Lung microvascular endothelial cell (primary cell): ENCODE results near the gene VPS35. TPM values are rescaled to one million over a fixed set of nuclear protein-coding genes. Genes with fewer than 3 reads are reported as not detected.

Experiments
- DNase-seq, 2 donors: peaks; one replicate each; pipeline versions ENCODE4 v3.0.0 to v3.0.0-alpha.2; 2010; ENCODE audit warnings: low read depth in 2 of 2
- total RNA-seq: library from RNA; depleted of rRNA; stranded (reverse); fragments of >200 nt; gene quantifications from 2 replicates; pipeline ENCODE4 v1.2.1, GENCODE V29; 2014

Gene VPS35
- 64.7 and 66.3 TPM in 2 replicates for total RNA-seq

- peak; percentile 99 for DNase-seq
Observed at GRCh38 chr16:46688654-46689364, at the start of gene VPS35. Gene VPS35, minus strand, starts transcription at chr16:46689178. Its CDS starts 45 bp downstream, at chr16:46689133.

DNA sequence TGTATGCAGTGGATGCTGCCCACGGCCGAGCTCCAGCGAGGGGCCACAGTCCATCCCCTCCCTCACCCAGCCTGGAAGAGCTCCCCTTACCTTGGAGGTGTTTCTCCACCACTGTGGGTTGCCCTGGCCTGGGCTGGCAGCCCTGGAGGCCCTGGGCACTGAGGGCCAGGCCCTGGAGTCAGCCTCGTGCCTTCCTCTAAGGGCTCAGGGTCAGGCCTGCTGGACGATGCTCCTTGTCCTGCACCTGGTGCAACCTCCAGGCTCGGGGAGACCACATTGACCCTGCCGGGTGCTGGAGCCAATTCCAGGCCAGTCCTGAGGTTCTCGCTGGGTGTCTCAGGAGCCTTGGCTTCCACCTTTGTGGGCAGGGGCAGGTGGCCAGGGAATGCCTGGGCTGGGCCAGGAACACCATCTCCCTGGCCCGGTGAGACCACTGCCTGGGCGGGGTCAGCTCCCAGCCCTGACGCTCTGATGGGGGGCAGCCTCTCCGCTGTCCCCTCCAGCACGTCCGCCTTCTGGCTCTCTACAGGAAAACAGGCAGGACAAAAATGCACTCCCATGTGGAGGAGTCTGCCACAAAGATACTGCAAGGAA lies 48.7 kb upstream of the VPS35 start:
- DNase-seq, result no peak

GRCh38 chr16:46736695-46737094 lies 47.7 kb upstream of the VPS35 start:
- no peak for DNase-seq

GRCh38 chr16:46733319-46733830 lies 44.4 kb upstream of the VPS35 start:
- no peak for DNase-seq

- DNase-seq, result no peak
Observed at GRCh38 chr16:46732561-46732960, 43.6 kb upstream of the VPS35 start.

DNA sequence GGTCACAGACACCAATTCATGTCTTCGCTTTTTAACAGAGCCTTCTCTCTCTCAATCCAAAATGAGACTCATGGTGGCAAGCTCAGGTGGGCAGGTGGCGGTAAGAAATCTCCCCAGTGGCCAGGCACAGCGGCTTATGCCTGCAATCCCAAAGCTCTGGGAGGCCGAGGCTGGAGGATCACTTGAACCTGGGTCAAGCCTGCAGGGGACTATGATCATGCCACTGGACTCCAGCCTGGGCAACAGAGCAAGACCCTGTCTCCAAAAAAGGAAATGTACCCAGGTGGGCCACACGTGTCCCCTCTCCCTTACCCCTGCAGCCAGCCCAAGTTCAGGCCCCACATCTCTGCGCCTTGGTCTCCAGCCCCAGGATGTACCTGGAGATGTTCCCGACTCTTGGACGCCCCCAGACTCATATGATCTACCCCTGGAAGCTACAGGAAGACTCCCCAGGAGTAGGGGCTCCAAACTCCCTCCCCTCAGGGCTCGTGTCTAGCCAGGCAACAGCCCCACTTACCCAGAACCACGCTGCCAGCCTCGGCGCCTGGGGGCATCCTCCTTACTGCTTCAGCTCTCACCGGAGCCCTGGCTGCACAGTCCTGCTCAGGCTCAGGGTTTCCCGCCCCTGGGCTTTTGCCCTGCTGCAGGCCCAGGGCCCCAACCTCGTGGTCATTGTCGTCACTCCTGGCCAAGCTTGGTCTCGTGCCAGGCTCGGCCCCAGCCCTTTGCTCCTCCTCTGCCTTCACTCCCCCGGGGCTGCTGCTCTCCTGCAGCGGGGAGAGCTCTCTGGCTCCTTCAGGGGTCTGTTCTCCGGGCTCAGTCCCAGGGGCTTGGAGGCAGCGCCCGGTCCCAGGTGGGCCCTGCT lies 42.9 kb upstream of the VPS35 start:
- no peak for DNase-seq

DNA sequence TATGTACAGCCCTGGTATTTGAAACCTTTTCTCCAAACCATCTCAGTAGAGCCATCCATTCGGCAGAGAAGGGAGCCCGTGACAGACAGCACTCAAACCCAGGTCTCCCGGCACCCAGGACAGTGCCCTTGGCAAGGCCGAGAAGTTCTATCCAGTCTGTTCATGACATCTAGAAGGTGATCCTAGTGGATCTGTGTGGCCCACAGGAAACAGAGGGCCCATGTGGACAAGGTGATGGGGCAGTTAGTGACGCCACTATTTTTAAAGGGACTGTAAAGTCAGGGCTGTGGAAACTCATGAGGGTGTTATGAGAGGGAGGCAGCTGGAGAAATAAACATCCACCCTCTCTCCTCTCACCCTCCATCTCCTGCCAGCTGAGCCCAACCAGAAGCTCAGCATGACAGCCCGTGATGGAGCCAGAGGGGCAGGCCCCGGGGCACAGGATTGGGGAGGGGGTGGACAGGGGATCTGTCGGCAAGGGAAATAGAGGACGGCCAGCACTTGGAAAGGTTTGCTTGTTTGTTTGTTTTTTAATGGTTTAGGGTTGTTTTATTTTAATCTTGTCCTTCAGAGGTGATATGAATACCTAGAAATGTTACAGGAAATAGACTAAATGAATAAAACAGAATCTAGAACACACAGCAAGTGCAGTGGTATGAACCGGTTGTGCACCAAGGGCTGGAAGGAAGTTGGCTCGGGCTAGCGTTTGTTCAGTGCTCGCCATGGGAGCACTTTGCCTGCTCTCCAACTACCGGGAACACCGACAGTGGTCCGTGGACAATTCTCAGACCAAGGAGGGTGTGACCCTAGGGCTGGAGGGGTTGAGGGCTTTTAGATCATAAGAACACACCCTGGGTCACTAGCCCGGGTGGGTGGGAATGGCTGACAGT lies 42.1 kb upstream of the VPS35 start:
- no peak for DNase-seq

- no peak for DNase-seq
Observed at GRCh38 chr16:46730126-46730525, 41.1 kb upstream of the VPS35 start.

DNA sequence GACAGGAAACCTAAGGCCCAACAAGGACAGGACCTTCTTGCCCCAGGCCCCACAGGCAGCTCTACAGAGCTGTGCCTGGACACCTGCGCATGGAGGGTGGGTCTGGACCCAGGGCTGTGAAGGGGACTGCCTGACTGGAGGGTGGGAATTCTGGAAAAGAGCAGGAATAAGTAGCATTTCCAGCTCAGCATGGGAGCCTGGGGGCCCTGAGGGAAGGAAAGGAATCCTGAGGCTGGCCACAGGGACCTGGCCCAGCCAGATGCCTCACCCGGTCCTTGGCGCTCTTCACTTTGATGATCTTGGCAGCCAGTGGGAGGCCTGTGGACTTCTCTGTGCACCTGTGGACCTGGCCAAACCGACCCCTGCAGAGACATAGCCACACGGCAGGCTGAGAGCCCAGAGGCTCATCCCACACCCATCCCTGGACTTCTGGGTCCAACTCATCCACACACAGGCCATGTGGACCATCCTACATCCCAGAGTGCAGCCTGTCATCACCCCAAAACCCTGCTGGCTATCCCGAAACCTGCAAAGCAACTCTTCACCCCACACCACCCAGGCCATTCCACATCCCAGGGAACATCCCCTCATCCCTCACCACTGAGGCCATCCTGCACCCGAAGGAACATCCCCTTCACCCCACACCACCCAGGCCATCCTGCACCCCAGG lies 40.5 kb upstream of the VPS35 start:
- no peak for DNase-seq

GRCh38 chr16:46728806-46729205 lies 39.8 kb upstream of the VPS35 start:
- DNase-seq, result no peak

GRCh38 chr16:46727630-46728029 lies 38.7 kb upstream of the VPS35 start:
- no peak for DNase-seq

DNA sequence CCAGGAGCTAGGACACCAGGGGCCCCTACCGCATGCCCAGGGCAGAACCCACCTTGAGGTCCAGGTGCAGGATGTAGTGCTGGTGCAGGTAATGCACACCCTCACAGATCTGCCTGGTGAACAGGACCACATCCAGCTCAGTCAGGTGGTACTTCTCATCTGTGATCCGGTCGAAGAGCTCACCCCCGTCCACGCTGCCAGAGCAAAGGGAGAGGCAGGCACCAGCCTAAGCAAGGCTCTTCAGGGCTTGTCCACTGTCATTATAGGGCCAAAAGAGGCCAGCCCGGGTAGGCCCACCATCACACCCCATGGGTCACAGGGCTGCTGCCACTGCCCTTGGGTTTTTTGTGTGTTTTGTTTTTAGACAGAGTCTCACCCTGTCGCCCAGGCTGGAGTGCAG lies 38.2 kb upstream of the VPS35 start:
- no peak for DNase-seq

DNA sequence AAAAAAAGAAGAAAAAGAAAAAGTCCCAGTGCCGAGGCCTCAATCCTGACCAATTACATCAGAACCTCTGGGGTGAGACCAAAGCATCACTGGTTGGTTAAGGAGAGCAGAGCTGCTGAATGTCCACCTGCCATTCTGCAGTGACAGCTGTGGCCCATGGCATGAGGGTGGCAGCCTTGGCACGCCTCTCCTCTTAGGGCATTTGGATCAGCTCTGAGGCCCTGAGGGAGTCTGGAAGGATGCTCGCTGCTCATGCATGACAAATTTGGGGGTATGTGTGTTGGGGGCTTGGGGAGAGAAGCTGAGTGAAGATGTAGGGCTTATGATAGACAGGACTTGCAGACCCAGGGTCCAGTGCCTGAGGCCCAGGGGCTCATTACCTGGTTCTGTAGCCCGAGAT lies 32.9 kb upstream of the VPS35 start:
- DNase-seq, result no peak

DNA sequence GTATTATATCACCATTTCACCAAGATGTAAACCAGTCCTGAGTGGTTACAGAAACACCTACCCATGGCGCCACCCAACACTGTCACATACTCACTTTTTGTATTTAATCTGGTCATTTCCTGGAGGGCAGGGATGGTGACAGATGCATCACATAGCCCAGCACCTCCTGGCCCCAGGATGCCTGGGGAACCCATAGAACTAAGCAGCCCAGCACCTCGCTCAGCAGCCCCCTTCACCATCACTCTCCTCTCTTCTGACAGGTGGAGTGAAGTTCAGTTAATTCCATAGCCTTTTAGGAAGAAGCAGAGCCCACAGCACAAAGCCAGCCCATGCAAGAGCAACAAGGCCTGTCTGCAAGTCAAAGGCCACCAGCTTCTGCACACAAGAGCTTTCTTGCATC lies 31.6 kb upstream of the VPS35 start:
- DNase-seq, result no peak

GRCh38 chr16:46719528-46719927 lies 30.6 kb upstream of the VPS35 start:
- no peak for DNase-seq

- no peak for DNase-seq
Observed at GRCh38 chr16:46718214-46718613, 29.2 kb upstream of the VPS35 start.

DNA sequence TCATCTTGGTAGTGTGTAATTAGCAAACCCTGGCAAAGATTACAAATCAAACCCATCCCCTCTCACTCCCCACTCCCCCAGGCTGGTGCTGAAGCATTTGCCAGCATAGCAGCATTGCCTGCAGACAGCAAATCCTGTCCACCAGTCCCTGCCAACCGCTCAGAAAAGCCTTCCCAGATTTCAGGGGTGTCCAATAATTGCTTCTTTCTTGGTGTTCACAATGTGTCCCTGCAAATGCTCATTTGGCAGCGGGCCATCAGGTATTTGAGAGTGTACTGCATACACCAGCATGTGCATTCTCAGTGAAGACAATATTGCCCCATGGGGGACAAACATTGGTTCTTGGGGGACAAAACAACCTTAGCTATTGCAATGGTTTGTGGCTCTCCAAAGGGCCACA lies 28.7 kb upstream of the VPS35 start:
- no peak for DNase-seq

DNA sequence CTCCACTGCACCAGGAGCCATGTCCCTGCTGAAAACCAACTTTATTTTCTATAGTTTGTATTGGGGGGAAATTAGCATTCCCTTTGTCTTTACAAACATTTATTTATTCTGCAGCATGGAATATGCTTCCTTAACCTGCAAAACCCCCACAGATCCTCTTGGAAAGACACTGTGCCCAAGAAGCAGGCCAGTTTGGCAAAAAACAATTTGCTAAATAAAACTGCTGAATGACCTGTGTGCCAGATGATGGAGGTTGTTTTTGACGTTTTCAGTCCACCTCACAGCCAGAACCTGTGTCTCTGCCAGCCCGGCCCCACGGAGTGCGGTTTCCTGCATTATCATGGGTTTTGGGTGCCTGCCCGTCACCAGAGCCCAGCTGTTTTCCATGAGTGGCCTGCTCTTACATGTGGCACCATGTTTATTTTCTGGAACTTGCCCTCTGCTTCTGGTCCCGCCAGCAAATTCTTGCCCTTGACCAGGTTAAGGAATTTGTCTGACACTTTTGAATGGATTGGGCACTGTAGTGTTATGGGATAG lies 26.9 kb upstream of the VPS35 start:
- peak in 1 of 2 donors; percentile 65 for DNase-seq

DNA sequence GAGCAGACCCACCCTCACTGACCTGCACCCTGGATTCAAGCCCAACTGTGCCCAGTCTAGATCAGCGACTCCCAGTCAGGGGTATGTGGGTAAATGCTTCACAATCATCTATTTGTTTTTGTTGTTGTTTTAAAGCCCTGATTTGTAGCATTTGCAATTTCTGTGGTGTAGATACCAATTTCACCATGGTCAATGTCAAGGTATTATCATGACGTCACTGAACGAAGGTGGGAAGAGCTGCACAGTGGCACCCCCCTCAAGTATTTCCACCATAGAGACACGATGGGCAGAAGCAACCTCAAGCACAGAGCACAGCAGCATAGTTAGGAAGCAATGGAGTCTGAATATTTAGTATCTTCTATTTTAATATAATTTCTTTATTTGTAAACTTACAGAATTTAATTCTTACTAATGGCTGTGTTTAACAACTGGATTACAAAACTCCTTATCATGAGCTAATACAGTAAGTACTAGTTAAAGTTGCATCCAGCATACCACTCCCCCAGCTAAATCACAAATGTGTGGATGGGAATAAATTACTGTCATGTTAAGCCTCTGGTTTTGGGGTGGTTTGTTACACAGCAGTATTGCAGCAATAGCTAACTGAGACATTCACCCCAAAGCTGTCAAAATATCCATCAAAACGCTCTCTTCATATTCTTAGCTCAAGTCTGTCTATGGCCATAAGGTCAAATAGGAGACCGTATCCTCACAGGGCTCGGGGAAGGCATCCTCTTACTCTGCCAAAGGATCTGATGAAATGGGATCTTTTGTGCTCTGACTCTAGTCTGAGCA lies 26.0 kb upstream of the VPS35 start:
- no peak for DNase-seq

GRCh38 chr16:46713634-46714033 lies 24.7 kb upstream of the VPS35 start:
- DNase-seq, result no peak
